Stimulated activated CD8-positive, alpha-beta memory T cell treated with anti-CD3 and anti-CD28 coated beads, Interleukin-7, amount 100 ng/mL, for 1 hour (primary cell): ENCODE results near the gene FGFBP3.

Experiments
- DNase-seq, 2 donors: peaks; one replicate each; pipeline ENCODE4 v3.0.0-alpha.2; 2020; ENCODE audit warnings: low read depth in 2 of 2

FGFBP3 gene

GRCh38 chr10:91856637-91857036 is 52.6 kb downstream of the FGFBP3 start:
- no peak for DNase-seq
